Measurements from ENCODE around the gene RASGEF1C. TPM values are rescaled to one million over a fixed set of nuclear protein-coding genes. Genes with fewer than 3 reads are reported as not detected.
A peak's percentile ranks its signal among the peaks of the same experiment; 100 is the strongest.

RASGEF1C gene
- total and polyA plus RNA-seq, 7 donors = 0.35 to 4.2 (median 1.1) TPM; not detected in 2

DNA sequence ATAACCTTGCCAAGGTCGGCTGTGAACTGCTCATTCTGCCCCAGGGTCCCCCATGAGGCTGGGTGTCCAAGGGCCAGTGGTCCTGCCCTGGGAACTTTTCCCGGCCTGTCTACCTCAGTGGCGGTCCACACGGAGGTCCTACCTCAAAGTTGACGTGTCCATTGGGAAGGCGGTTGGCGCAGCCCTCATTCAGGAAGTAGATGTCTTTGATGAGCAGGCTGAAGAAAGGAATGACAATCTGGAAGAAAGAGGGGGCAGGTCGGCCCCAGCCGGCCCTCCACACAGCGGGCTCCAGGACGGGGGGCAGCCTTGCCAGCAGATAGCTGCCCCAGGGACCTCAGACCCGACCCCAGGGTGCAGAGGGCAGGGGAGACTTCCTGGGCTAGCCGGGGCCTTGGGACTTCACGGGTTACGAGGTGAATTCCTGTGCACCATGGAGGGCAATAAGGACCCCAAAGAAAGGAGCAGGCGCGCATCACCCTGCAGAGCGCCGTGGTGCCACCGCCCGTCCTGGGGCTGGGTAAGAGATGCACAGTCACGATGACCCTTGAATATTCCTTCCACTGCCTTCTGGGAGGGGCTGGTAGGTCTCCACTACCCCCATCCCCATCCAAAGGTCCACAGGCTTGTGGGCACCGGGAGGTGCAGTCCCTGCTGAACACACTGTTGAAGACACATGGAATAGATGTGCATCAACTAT lies 94.6 kb downstream of the RASGEF1C start:
- H3K4me3 ChIP-seq = no peak overlapping the region
- H3K9me3 ChIP-seq = no peaks in the 10 kb centered on the region
- no peaks in the 10 kb centered on the region for H3K36me3 ChIP-seq
- peak; percentile 57 for DNase-seq
- WGBS, 2 donors = 85 to 90% methylated on average over 23 of the region's 23 CpGs
- intact Hi-C loops (cut with DNase I) = no loop called here
- H3K4me1 ChIP-seq = no peaks in the 10 kb centered on the region
- no peak overlapping the region for H3K27ac ChIP-seq
- TF ChIP-seq EP300 (IDR thresholded peaks at IDR 0.05) = no peak
- no peak for TF ChIP-seq POLR2AphosphoS5 (IDR thresholded peaks at IDR 0.05)
- no peak for TF ChIP-seq POLR2A (IDR thresholded peaks at IDR 0.05)
- TF ChIP-seq, protein P1, sequence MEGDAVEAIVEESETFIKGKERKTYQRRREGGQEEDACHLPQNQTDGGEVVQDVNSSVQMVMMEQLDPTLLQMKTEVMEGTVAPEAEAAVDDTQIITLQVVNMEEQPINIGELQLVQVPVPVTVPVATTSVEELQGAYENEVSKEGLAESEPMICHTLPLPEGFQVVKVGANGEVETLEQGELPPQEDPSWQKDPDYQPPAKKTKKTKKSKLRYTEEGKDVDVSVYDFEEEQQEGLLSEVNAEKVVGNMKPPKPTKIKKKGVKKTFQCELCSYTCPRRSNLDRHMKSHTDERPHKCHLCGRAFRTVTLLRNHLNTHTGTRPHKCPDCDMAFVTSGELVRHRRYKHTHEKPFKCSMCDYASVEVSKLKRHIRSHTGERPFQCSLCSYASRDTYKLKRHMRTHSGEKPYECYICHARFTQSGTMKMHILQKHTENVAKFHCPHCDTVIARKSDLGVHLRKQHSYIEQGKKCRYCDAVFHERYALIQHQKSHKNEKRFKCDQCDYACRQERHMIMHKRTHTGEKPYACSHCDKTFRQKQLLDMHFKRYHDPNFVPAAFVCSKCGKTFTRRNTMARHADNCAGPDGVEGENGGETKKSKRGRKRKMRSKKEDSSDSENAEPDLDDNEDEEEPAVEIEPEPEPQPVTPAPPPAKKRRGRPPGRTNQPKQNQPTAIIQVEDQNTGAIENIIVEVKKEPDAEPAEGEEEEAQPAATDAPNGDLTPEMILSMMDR (IDR thresholded peaks at IDR 0.05) = no peak
- no peaks in the 10 kb centered on the region for H3K27me3 ChIP-seq

DNA sequence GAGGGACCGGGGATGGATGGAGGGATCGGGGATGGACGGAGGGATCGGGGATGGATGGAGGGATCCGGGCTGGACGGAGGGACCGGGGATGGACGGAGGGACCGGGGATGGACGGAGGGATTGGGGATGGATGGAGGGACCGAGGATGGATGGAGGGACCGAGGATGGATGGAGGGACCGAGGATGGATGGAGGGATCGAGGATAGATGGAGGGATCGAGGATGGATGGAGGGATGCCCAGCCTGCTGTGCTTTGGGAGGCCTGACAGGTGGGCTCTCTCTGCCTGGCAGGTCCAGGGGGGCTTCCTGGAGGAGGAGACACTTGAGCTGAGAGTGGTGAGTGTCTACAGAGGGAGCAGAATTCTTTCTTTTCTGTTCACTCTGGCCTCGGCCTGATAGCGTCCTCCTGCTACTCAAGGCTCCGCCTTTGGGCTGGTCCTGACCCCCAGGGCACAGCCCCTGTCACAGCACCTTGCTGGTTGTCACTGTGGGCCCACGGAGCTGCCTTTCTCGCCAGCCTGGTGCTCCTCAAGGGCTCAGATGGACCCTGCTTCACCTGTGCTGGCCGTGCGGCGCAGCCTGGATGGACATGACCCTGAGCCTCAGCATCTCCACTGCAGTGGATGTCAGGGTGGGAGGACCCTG lies 95.2 kb downstream of the RASGEF1C start:
- H3K9me3 ChIP-seq = no peaks in the 10 kb centered on the region
- H3K27me3 ChIP-seq = no peaks in the 10 kb centered on the region
- intact Hi-C loops (cut with DNase I) = no loop called here
- peak; percentile 43 for DNase-seq
- H3K27ac ChIP-seq = no peak overlapping the region
- no peak overlapping the region for H3K4me3 ChIP-seq
- no peaks in the 10 kb centered on the region for H3K4me1 ChIP-seq
- H3K36me3 ChIP-seq = no peaks in the 10 kb centered on the region
- WGBS, 2 donors = 89 to 94% methylated on average over 23 of the region's 23 CpGs
- TF ChIP-seq, protein P1 (IDR thresholded peaks at IDR 0.05) = no peak
- TF ChIP-seq POLR2A (IDR thresholded peaks at IDR 0.05) = no peak
- no peak for TF ChIP-seq POLR2AphosphoS5 (IDR thresholded peaks at IDR 0.05)

GRCh38 chr5:180112181-180112861 lies 96.7 kb downstream of the RASGEF1C start:
- Histone ChIP-seq H3K4me1 (no peaks in the 10 kb centered on the region), H3K4me3 (no peak overlapping the region), H3K36me3 (no peaks in the 10 kb centered on the region), H3K27me3 (no peaks in the 10 kb centered on the region), H3K9me3 (peaks cover 0 to 5% (median 0%) of the 10 kb centered on the region in 4 donors), H3K27ac (no peak overlapping the region)
- TF ChIP-seq EP300 (IDR thresholded peaks at IDR 0.05) (no peak), POLR2AphosphoS5 (IDR thresholded peaks at IDR 0.05) (no peak), POLR2A (IDR thresholded peaks at IDR 0.05) (no peak)
- TF ChIP-seq, protein P1 (IDR thresholded peaks at IDR 0.05) = no peak
- WGBS, 2 donors = 79 to 90% methylated on average over 15 of the region's 15 CpGs
- DNase-seq = peak; percentile 48
- intact Hi-C loops (cut with DNase I) = no loop called here

DNA sequence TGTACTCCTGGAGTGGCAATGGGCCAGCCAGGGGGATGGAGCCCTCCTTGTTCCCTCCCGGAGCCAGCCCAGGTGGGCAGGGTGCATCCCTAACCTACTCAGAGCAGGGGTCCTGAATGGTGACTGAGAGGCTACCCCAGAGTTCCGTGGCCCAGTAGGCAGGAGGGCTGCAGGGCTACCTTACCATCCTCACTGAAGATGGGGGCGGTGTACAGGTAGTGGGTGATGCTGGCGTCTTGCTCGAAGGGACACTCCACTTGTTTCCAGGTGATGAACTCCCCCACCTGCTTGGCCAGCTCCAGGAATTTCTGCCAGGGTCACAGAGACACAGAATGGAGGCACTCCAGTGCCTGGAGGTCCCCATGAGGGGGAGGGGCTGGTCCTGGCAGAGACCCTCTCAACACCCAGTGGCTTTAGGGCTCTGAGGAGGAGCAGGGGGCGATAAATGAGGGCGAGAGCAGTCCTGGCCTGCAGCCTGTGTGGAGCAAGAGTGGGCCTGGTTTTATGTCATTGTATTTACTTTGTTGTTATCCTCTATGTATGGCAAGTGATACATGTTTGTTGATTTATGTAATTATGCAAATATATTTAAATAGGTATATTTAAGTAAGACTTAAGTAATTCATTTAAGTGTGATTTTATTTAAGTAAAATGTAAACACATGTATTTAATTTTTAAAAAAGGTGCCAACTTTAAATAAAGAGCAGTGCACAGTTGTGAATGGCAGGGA lies 97.6 kb downstream of the RASGEF1C start:
- Histone ChIP-seq H3K36me3 (no peaks in the 10 kb centered on the region), H3K27ac (no peak overlapping the region), H3K27me3 (no peaks in the 10 kb centered on the region), H3K4me3 (no peak overlapping the region), H3K4me1 (no peaks in the 10 kb centered on the region), H3K9me3 (peaks cover 0 to 10% (median 0%) of the 10 kb centered on the region in 4 donors)
- peak; percentile 37 for DNase-seq
- intact Hi-C loops (cut with DNase I) = no loop called here
- WGBS, 2 donors = 86 to 91% methylated on average over 7 of the region's 7 CpGs
- TF ChIP-seq, protein P1 (IDR thresholded peaks at IDR 0.05) = no peak
- TF ChIP-seq POLR2A (IDR thresholded peaks at IDR 0.05) (no peak), EP300 (IDR thresholded peaks at IDR 0.05) (no peak), POLR2AphosphoS5 (IDR thresholded peaks at IDR 0.05) (no peak)
